Body of pancreas (tissue), 4 donors: Measurements from ENCODE around the gene LHB. TPM values are rescaled to one million over a fixed set of nuclear protein-coding genes. Genes with fewer than 3 reads are reported as not detected.

ENCODE experiments used
- ATAC-seq: fragments of 150-250 bp; one replicate; pipeline ENCODE4 v1.9.1; 2016
- DNase-seq, 4 donors: peaks; one replicate each; pipeline ENCODE4 v3.0.0-alpha.2; 2019
- H3K27ac ChIP-seq, 4 donors: fragments of 200-600 bp; sonication (generic); 1 replicate in 3 of 4; 2 replicates in 1 of 4; pipeline versions ENCODE4 v1.5.1 to v1.6.1; 2016 to 2019; ENCODE audit warnings: mild to moderate bottlenecking in 1 of 4, mixed read lengths in 1 of 4, moderate library complexity in 1 of 4
- H3K27me3 ChIP-seq, 2 donors: fragments of 200-600 bp; sonication (generic); one replicate each; pipeline ENCODE4 v1.6.0; 2016; ENCODE audit warnings: mild to moderate bottlenecking in 1 of 2
- H3K36me3 ChIP-seq, 2 donors: fragments of 200-600 bp; sonication (generic); replicated peaks in 1 of 2; 2 replicates each; pipeline ENCODE4 v1.5.1; 2016; ENCODE audit warnings: low read depth in 2 of 2; ENCODE audit not compliant: insufficient read depth in 1 of 2
- H3K4me1 ChIP-seq: fragments of 200-600 bp; sonication (generic); one replicate; pipeline ENCODE4 v1.6.0; 2016
- H3K4me3 ChIP-seq, 2 donors: fragments of 200-600 bp; sonication (generic); 1 replicate in 1 of 2; 2 replicates in 1 of 2; pipeline ENCODE4 v1.5.1; 2016 to 2019
- H3K9me3 ChIP-seq, 3 donors: fragments of 200-600 bp; sonication (generic); 1 replicate in 2 of 3; 2 replicates in 1 of 3; pipeline ENCODE4 v1.5.1; 2016
- CTCF ChIP-seq, 7 experiments: fragments of 450-650 bp in 4 of 7; fragments of 200-600 bp in 3 of 7; sonication (generic) in 3 of 7; IDR thresholded peaks; one replicate each; pipeline ENCODE4 v1.5.1; 2016 to 2019; ENCODE audit warnings: antibody characterized with exemption in 7 of 7
- POLR2A ChIP-seq, 3 donors: fragments of 450-650 bp; IDR thresholded peaks; one replicate each; pipeline ENCODE4 v1.6.1; 2016; ENCODE audit warnings: antibody characterized with exemption in 3 of 3, mild to moderate bottlenecking in 2 of 3
- WGBS, 2 donors: methylation state at CpG; one replicate each; pipeline ENCODE4 v1.1.5; 2017; 5-methylcytosine and 5-hydroxymethylcytosine counted together
- intact Hi-C: fragments of 100-400 bp; cut with DNase I; formaldehyde crosslinking; loops from one replicate; pipeline ENCODE4 v1.15.1; 2023
- total RNA-seq, 2 donors: library from RNA; depleted of rRNA; stranded (reverse); fragments of >200 nt; gene quantifications; one replicate each; pipeline ENCODE4 v1.1.0, GENCODE V29; 2016

The LHB gene
- total RNA-seq, 2 donors from 2014 or later = 45.8 TPM; not detected in 1

DNA sequence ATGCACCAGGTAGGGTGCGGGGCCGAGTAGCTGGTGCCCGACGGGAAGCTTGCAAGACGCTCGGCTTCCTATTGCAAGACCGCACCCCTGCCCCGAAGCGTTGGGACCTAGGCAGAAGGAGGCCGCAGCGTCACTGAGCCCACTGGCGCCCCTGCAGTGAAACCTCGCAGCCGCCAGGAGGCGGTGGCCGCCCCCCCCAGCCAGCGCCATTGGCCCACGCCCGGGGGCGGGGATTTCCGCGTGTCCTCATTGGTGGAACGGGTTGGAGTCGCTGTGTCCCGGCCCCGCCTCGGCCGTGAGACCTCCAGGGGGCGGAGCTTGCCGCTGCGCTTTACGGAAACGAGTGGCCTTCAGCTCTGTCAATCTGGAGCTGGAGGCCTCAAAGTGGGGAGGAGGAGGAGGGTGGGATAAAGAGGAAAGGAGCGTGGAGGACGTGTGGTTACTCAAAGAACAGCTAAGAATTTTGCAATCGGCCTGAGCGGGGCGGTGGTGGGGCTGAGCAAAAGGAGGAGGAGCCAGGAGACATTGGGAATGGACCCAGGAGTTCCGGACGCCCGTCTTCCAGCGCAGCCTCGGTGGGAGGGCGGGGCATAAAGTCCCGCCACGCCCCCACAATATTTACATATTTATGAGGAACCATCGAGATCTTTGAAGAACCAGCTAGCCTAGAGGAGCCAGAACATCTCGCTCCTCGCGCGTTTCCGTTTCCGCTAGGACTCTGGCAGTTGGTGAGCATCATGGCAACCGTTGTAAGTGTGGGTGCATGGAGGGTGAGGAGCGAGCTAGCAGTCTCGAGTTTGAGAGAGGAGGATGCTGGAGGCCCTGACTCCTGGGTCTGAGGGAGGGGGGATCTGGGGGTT, 23.5 kb downstream of the LHB start, which contains the start of the genes GYS1 and RUVBL2:
TSS of gene GYS1 (minus strand) at position 135 of the 860 bp plus-strand sequence. CDS start 197 bp downstream, outside the sequence.
TSS of gene RUVBL2 (plus strand) at position 713 of the 860 bp plus-strand sequence. CDS start at position 738, 25 bp downstream.
- Histone ChIP-seq H3K36me3 (no peaks in the 10 kb centered on the region), H3K27me3 (no peaks in the 10 kb centered on the region), H3K4me1 (peaks cover 26% of the 10 kb centered on the region), H3K4me3 (peak within 1 kb of the TSS; percentile 60 to 77), H3K9me3 (no peaks in the 10 kb centered on the region), H3K27ac (peak within 1 kb of the TSS; percentile 85 to 95 (median 89))
- 0 to 1% methylated on average over 42 to 49 of the region's 56 CpGs for WGBS, 2 donors
- TF ChIP-seq POLR2A (IDR thresholded peaks at IDR 0.05) (peak; percentile 74 to 84 (median 84)), CTCF (IDR thresholded peaks at IDR 0.05) (peak; percentile 97 to 99 (median 99))
- intact Hi-C loops = no loop called here
- ATAC-seq = peak; percentile 96
- peak; percentile 99 to 100 (median 100) for DNase-seq

DNA sequence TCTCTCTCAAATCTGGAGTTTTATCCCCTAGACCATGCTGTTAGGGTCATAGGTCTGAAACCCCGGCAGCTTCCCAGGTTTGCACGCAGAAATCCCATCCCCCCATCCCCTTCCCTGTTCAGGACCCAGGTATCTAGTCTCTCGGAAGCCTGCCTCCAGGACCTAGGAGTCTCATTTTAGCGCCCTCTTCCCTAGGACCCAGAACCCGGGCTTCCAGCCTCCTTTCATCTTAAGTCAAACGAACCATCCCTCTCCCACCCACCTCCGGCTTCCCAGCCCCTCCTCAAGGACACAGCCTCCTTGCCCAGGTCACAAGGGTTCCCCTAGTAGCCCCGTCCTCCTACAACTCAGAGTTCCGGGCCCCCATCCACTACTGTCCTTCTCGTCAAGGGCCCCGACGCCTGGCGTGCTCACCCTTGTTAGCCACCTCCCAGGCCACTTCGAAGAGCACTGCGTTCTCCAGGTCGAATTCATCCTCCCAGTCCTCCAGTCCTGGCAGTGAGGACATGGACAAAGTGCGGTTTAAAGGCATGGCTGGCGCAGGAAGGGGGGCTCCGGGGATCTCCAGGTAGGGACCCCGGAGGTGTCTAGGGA, 24.2 kb downstream of the LHB start:
- intact Hi-C loops = no loop called here
- no peaks in the 10 kb centered on the region for H3K27me3 ChIP-seq
- WGBS, 2 donors = 1% methylated on average over 16 to 20 of the region's 20 CpGs
- TF ChIP-seq POLR2A (IDR thresholded peaks at IDR 0.05) (no peak), CTCF (IDR thresholded peaks at IDR 0.05) (no peak)
- no peaks in the 10 kb centered on the region for H3K9me3 ChIP-seq
- ATAC-seq = no peak
- DNase-seq = peak in 1 of 4 donors; percentile 34
- H3K4me3 ChIP-seq = peak overlapping the region; percentile 60 to 77
- H3K4me1 ChIP-seq = peaks cover 26% of the 10 kb centered on the region
- peak overlapping the region; percentile 85 to 95 (median 89) for H3K27ac ChIP-seq
- no peaks in the 10 kb centered on the region for H3K36me3 ChIP-seq

GRCh38 chr19:48991873-48992580, 24.9 kb downstream of the LHB start:
- ATAC-seq = no peak
- intact Hi-C loops = no loop called here
- H3K9me3 ChIP-seq = no peaks in the 10 kb centered on the region

More at GRCh38 chr19:48991873-48992580, 24.9 kb downstream of the LHB start:
- WGBS, 2 donors = 5 to 17% methylated on average over 4 to 8 of the region's 8 CpGs
- Histone ChIP-seq H3K27me3 (no peaks in the 10 kb centered on the region), H3K36me3 (no peaks in the 10 kb centered on the region), H3K27ac (peak overlapping the region; percentile 85 to 95 (median 89)), H3K4me1 (peaks cover 26% of the 10 kb centered on the region), H3K4me3 (peak overlapping the region; percentile 60 to 77)
- peak; percentile 39 to 75 (median 66) for DNase-seq
- TF ChIP-seq CTCF (IDR thresholded peaks at IDR 0.05) = no peak
- TF ChIP-seq POLR2A (IDR thresholded peaks at IDR 0.05) = peak in 1 of 3 donors; percentile 51
